ENCODE measurements around the gene ALG12. TPM values are rescaled to one million over a fixed set of nuclear protein-coding genes. Genes with fewer than 3 reads are reported as not detected.

The ALG12 gene
- total and polyA plus RNA-seq, 2 of the 13 experiments (the other 11 are each of a cell fraction or from before 2014, with no cell fraction given): 7.8 to 15.8 TPM

GRCh38 chr22:49937758-49938564 lies 19.7 kb upstream of the ALG12 start (continued):
- TF ChIP-seq ZNF598 (CRISPR knock-in tag; IDR thresholded peaks at IDR 0.05; ENCODE audit: borderline replicate concordance) (peak; percentile 61; the same call in 1 of the 2 replicates), GABPB1 (CRISPR knock-in tag; IDR thresholded peaks at IDR 0.05) (peak; percentile 92), MAFG (CRISPR knock-in tag; IDR thresholded peaks at IDR 0.05) (no peak), MIXL1 (CRISPR knock-in tag; IDR thresholded peaks at IDR 0.05) (0 out of 2 replicates have a peak, but pooled peaks have one; percentile 20), ZBTB7A (CRISPR knock-in tag; IDR thresholded peaks at IDR 0.05) (peak; percentile 90), BCL6 (CRISPR knock-in tag; IDR thresholded peaks at IDR 0.05) (peak; percentile 96), HOXA3 (CRISPR knock-in tag; IDR thresholded peaks at IDR 0.05) (peak; percentile 54; the same call in 1 of the 2 replicates), NR2F6 (IDR thresholded peaks at IDR 0.05) (no peak), NR2F6 (CRISPR knock-in tag; IDR thresholded peaks at IDR 0.05) (peak; percentile 90), IKZF4 (CRISPR knock-in tag; IDR thresholded peaks at IDR 0.05; ENCODE audit: borderline replicate concordance, low read depth, not compliant biosample characterization) (no peak), ZNF780A (CRISPR knock-in tag; IDR thresholded peaks at IDR 0.05) (0 out of 2 replicates have a peak, but pooled peaks have one; percentile 37), HDAC2 (CRISPR knock-in tag; IDR thresholded peaks at IDR 0.05) (peak; percentile 86), SALL2 (CRISPR knock-in tag; IDR thresholded peaks at IDR 0.05) (no peak; the same call in 1 of the 2 replicates), DRAP1 (CRISPR knock-in tag; IDR thresholded peaks at IDR 0.05) (peak; percentile 62; the same call in 1 of the 2 replicates), RBAK (CRISPR knock-in tag; IDR thresholded peaks at IDR 0.05) (no peak), ZBED4 (CRISPR knock-in tag; IDR thresholded peaks at IDR 0.05; ENCODE audit: borderline replicate concordance) (no peak), ZNF572 (CRISPR knock-in tag; IDR thresholded peaks at IDR 0.05) (peak; percentile 22), RBFOX2 (IDR thresholded peaks at IDR 0.05; ENCODE audit: low read depth, low read length) (peak; percentile 66), CREM (IDR thresholded peaks at IDR 0.05) (peak; percentile 68), CREM (CRISPR knock-in tag; IDR thresholded peaks at IDR 0.05) (no peak), PPARG (CRISPR knock-in tag; conservative IDR thresholded peaks at IDR 0.05) (peak; percentile 63), RBM39 (IDR thresholded peaks at IDR 0.05; ENCODE audit: low read depth, low read length, poor library complexity, severe bottlenecking) (peak; percentile 22), KDM3A (CRISPR knock-in tag; IDR thresholded peaks at IDR 0.05; ENCODE audit: low read depth) (peak; percentile 72; the same call in 1 of the 2 replicates), ZNF589 (CRISPR knock-in tag; conservative IDR thresholded peaks at IDR 0.05) (0 out of 2 replicates have a peak, but pooled peaks have one; percentile 18), SAP130 (CRISPR knock-in tag; IDR thresholded peaks at IDR 0.05; ENCODE audit: low read depth) (peak; percentile 88)
- TF ChIP-seq, protein P1, sequence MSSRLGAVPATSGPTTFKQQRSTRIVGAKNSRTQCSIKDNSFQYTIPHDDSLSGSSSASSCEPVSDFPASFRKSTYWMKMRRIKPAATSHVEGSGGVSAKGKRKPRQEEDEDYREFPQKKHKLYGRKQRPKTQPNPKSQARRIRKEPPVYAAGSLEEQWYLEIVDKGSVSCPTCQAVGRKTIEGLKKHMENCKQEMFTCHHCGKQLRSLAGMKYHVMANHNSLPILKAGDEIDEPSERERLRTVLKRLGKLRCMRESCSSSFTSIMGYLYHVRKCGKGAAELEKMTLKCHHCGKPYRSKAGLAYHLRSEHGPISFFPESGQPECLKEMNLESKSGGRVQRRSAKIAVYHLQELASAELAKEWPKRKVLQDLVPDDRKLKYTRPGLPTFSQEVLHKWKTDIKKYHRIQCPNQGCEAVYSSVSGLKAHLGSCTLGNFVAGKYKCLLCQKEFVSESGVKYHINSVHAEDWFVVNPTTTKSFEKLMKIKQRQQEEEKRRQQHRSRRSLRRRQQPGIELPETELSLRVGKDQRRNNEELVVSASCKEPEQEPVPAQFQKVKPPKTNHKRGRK (CRISPR knock-in tag; IDR thresholded peaks at IDR 0.05): no peak
